GM18868 (cell line): ENCODE data around the gene SPAG9.

ENCODE experiments used
- ATAC-seq: cut with Tn5 transposase; IDR thresholded peaks from one replicate; pipeline ENCODE4 v1.9.1; 2021; ENCODE audit warnings: mild to moderate bottlenecking, moderate library complexity; ENCODE audit not compliant: unreplicated experiment

The SPAG9 gene

GRCh38 chr17:51050291-51051033 is 70.2 kb downstream of the SPAG9 start:
- ATAC-seq: peak; percentile 95

- no peak for ATAC-seq
Measured at GRCh38 chr17:51046514-51047384, 73.9 kb downstream of the SPAG9 start.

GRCh38 chr17:51046046-51046445 is 74.6 kb downstream of the SPAG9 start:
- ATAC-seq: no peak

- no peak for ATAC-seq
Measured at GRCh38 chr17:51045621-51046020, 75.0 kb downstream of the SPAG9 start.

GRCh38 chr17:51044976-51045375 is 75.7 kb downstream of the SPAG9 start:
- no peak for ATAC-seq

- no peak for ATAC-seq
Measured at GRCh38 chr17:51036084-51036483, 84.6 kb downstream of the SPAG9 start.

GRCh38 chr17:51035431-51035830 is 85.2 kb downstream of the SPAG9 start:
- no peak for ATAC-seq

- no peak for ATAC-seq
Measured at GRCh38 chr17:51034800-51035199, 85.9 kb downstream of the SPAG9 start.

GRCh38 chr17:51032850-51033249 is 87.8 kb downstream of the SPAG9 start:
- ATAC-seq: no peak

GRCh38 chr17:51029568-51030463 is 90.9 kb downstream of the SPAG9 start:
- ATAC-seq: peak; percentile 56

GRCh38 chr17:51029142-51029541 is 91.5 kb downstream of the SPAG9 start:
- ATAC-seq: no peak

- no peak for ATAC-seq
Measured at GRCh38 chr17:51028176-51028863, 92.3 kb downstream of the SPAG9 start.

GRCh38 chr17:51018541-51018940 is 102.1 kb downstream of the SPAG9 start:
- ATAC-seq: no peak

GRCh38 chr17:51017270-51017669 is 103.4 kb downstream of the SPAG9 start:
- ATAC-seq: no peak

- no peak for ATAC-seq
Measured at GRCh38 chr17:51016099-51016498, 104.6 kb downstream of the SPAG9 start.

GRCh38 chr17:51015145-51015558 is 105.5 kb downstream of the SPAG9 start:
- ATAC-seq: no peak

GRCh38 chr17:51014129-51014528 is 106.5 kb downstream of the SPAG9 start:
- no peak for ATAC-seq

GRCh38 chr17:51013322-51013721 is 107.3 kb downstream of the SPAG9 start:
- no peak for ATAC-seq

- no peak for ATAC-seq
Measured at GRCh38 chr17:51012538-51012937, 108.1 kb downstream of the SPAG9 start.

GRCh38 chr17:51010173-51010675 is 110.4 kb downstream of the SPAG9 start:
- ATAC-seq: no peak
